Thoracic aorta (tissue), 2 donors: ENCODE data around the gene PAM. TPM values are rescaled to one million over a fixed set of nuclear protein-coding genes. Genes with fewer than 3 reads are reported as not detected.
A peak's percentile ranks its signal among the peaks of the same experiment; 100 is the strongest.

Experiments used
- ATAC-seq: fragments of 150-250 bp; one replicate; pipeline ENCODE4 v1.8.0; 2017; ENCODE audit warnings: low read depth; ENCODE audit not compliant: insufficient number of reproducible peaks, low FRiP score
- DNase-seq: peaks from one replicate; pipeline ENCODE4 v3.0.0-alpha.2; 2020; ENCODE audit warnings: low spot score
- H3K27ac ChIP-seq, 2 donors: fragments of 200-600 bp; sonication (generic); 1 replicate in 1 of 2; 2 replicates in 1 of 2; pipeline ENCODE4 v1.5.1; 2016; ENCODE audit warnings: mild to moderate bottlenecking in 2 of 2, moderate library complexity in 2 of 2
- H3K27me3 ChIP-seq: fragments of 200-600 bp; sonication (generic); replicated peaks from 2 replicates; pipeline ENCODE4 v1.6.0; 2016; ENCODE audit warnings: mild to moderate bottlenecking; ENCODE audit not compliant: insufficient read depth
- H3K36me3 ChIP-seq: fragments of 200-600 bp; sonication (generic); one replicate; pipeline ENCODE4 v1.5.1; 2016
- H3K4me1 ChIP-seq, 2 donors: fragments of 200-600 bp; sonication (generic); 1 replicate in 1 of 2; 2 replicates in 1 of 2; pipeline versions ENCODE4 v1.5.1 to v1.6.0; 2016; ENCODE audit warnings: low read depth in 2 of 2, mild to moderate bottlenecking in 1 of 2; ENCODE audit not compliant: control insufficient read depth in 1 of 2
- H3K4me3 ChIP-seq: fragments of 200-600 bp; sonication (generic); 2 replicates; pipeline ENCODE4 v1.5.1; 2016; ENCODE audit warnings: mild to moderate bottlenecking
- H3K9me3 ChIP-seq: fragments of 200-600 bp; sonication (generic); 2 replicates; pipeline ENCODE4 v1.5.1; 2016
- total RNA-seq, 2 donors: library from RNA; depleted of rRNA; stranded (reverse); fragments of >200 nt; gene quantifications; one replicate each; pipeline versions ENCODE4 v1.1.0 to v1.2.3, GENCODE V29; 2016
- TF ChIP-seq, protein P1 (sequence below): fragments of 200-600 bp; sonication (generic); IDR thresholded peaks from one replicate; pipeline ENCODE4 v1.5.1; 2019; ENCODE audit warnings: antibody characterized with exemption

PAM gene
- total RNA-seq, 2 donors from 2014 or later = 571 to 806 TPM

DNA sequence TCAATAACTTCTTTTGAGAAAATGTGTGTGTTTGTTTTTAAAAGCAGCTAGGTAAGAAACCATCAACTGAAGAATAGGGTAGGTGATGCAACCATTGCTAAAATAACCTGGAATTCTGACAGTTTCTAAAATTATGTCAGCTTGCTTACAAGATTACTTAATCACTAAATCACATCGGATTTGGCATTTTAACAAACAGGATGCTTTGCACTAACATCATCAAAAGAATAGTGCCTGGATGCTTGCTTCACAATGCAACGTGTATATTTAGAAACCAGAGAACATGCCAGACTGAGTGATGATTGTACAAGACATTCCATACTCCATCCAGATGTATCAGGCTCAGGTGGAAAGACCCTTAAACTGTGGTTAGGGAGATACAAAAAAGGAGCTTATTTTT, 43.9 kb downstream of the PAM start:
- ATAC-seq (no peak), DNase-seq (no peak)
- TF ChIP-seq, protein P1, sequence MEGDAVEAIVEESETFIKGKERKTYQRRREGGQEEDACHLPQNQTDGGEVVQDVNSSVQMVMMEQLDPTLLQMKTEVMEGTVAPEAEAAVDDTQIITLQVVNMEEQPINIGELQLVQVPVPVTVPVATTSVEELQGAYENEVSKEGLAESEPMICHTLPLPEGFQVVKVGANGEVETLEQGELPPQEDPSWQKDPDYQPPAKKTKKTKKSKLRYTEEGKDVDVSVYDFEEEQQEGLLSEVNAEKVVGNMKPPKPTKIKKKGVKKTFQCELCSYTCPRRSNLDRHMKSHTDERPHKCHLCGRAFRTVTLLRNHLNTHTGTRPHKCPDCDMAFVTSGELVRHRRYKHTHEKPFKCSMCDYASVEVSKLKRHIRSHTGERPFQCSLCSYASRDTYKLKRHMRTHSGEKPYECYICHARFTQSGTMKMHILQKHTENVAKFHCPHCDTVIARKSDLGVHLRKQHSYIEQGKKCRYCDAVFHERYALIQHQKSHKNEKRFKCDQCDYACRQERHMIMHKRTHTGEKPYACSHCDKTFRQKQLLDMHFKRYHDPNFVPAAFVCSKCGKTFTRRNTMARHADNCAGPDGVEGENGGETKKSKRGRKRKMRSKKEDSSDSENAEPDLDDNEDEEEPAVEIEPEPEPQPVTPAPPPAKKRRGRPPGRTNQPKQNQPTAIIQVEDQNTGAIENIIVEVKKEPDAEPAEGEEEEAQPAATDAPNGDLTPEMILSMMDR = no peak
- Histone ChIP-seq H3K36me3 (no peaks in the 10 kb centered on the region), H3K27ac (no peak overlapping the region), H3K4me3 (no peak overlapping the region), H3K27me3 (no peaks in the 10 kb centered on the region), H3K9me3 (no peaks in the 10 kb centered on the region), H3K4me1 (peaks cover 23 to 73% of the 10 kb centered on the region in 2 donors)

DNA sequence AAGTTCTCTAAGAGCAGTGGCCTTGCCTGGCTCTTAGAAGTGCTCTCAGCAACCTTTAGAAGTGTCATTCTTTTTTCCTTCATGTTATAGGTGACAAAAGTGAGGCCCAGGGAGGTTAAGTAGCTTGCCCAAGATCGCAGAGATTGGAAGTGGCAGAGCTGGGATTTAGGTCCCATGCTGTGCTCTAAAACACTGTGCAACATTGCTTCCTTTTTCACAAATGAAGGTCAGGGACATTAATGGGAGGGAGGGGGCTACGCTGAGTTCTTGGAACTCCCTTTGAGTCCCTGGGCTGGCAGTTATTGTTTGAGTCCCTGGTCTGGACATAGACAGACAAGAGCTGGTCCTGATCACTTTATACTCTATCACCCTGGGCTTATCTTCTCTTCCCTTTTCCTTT, 45.3 kb downstream of the PAM start:
- Histone ChIP-seq H3K36me3 (no peaks in the 10 kb centered on the region), H3K4me3 (no peak overlapping the region), H3K27ac (no peak overlapping the region), H3K4me1 (peaks cover 23 to 63% of the 10 kb centered on the region in 2 donors), H3K9me3 (no peaks in the 10 kb centered on the region), H3K27me3 (no peaks in the 10 kb centered on the region)
- ATAC-seq (no peak), DNase-seq (no peak)
- TF ChIP-seq, protein P1 = no peak

DNA sequence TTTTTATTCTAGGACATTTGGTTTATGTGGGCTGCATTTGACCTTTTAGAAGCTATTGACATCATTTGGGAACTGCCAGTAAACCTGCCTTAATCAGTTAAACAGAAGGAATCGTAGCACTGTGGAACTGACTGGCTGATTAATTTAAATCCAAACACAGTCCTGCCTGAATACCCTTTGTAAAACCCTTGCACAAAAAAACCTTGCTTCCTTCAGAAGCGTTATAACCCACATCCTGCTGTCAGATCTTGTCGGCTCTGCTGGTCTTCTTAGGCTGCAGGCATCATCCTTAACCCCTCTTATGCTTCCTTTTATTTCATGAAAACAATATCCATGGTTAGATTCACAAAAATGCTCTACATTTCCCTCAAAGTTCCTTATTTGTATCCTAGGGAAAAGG, 46.3 kb downstream of the PAM start:
- DNase-seq (no peak), ATAC-seq (no peak)
- Histone ChIP-seq H3K36me3 (no peaks in the 10 kb centered on the region), H3K27me3 (no peaks in the 10 kb centered on the region), H3K9me3 (no peaks in the 10 kb centered on the region), H3K27ac (no peak overlapping the region), H3K4me1 (peaks cover 17 to 53% of the 10 kb centered on the region in 2 donors), H3K4me3 (no peak overlapping the region)
- TF ChIP-seq, protein P1 = no peak

DNA sequence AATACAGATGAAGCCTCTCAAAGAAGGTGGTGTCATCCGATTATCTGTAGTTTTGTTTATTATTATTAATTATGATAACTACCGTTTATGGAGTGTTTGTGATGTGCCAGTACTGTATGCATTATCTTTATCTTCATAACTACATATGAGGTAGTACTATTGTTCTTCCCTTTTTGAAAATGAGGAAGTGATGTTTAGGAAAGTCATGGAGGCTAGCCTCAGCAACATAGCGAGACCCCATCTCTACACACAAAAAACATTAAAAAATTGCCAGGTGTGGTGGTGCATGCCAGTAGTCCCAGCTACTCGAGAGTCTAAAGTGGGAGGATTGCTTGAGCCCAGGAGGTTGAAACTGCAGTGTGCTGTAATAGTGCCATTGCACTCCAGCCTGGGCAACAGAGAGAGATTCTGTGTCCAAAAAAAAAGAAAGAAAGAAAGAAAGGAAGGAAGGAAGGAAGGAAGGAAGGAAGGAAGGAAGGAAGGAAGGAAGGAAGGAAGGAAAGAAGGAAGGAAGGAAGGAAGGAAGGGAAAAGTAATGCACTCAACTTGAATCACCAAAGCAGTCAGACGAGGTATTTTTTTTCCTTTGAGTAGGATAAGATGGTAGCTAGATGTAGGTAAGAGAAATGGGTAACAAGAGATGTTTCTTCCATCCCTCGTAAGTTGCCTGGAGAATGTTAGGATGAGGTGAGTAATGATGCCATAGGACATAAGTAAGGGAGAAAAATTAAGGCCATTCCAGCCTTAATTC, 47.8 kb downstream of the PAM start:
- TF ChIP-seq, protein P1 = no peak
- no peak for ATAC-seq
- Histone ChIP-seq H3K4me1 (peaks cover 21 to 51% of the 10 kb centered on the region in 2 donors), H3K9me3 (no peaks in the 10 kb centered on the region), H3K27me3 (no peaks in the 10 kb centered on the region), H3K4me3 (no peak overlapping the region), H3K36me3 (no peaks in the 10 kb centered on the region), H3K27ac (no peak overlapping the region)
- no peak for DNase-seq

DNA sequence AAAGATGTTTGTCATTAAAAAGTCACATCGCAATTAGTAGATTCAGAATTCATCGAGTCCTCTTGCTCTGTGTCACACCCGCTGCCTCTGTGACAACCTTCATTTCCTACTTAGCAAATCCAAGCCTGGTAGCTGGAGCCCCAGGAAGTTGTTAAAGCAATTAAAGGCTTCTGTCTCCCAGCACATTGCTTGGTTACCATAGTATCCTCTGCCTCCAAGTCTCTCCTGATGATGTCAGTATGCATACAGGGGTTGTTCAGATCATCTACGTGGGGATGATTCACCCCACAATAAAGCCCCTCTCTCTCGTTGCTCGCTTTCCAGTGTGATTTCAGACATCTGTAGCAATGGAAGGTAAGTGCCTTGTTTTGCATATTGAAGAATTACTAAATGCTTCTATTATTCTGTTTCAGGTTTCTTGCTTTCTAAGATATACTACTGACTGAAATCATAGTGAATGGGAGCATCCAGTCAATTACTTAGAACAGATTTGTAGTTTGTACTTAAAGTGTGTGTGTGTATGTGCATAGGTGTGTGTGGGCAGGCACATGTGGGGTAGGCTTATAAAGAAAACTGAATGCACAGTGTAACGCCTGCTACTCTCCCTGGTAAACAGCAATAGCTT, 52.9 kb downstream of the PAM start:
- Histone ChIP-seq H3K27ac (peak overlapping the region; percentile 31 to 37), H3K9me3 (no peaks in the 10 kb centered on the region), H3K36me3 (no peaks in the 10 kb centered on the region), H3K27me3 (no peaks in the 10 kb centered on the region), H3K4me1 (peaks cover 28 to 59% of the 10 kb centered on the region in 2 donors), H3K4me3 (no peak overlapping the region)
- no peak for ATAC-seq
- TF ChIP-seq, protein P1 = no peak
- no peak for DNase-seq
